ENCODE data around the gene SERPIND1.

DNA sequence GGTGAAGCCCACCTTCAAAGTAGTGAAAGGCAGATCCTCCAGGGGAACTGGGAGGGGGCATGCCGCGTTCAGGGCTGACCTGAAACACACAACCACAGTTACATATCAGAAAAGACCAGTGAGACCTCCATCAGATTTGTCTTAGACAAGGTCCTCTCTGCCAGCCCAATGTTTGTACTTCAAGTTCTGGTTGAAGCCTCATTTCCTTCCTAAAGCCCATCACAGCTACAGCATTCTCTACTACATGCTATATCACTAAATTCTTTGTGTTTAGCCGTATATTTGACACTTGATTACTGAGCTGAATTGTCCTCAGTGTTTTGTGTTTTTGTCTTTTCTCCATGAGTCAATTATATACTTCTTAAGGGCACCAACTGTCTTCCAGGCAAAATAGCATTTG, 44.6 kb downstream of the SERPIND1 start:
- TF ChIP-seq, protein P1, sequence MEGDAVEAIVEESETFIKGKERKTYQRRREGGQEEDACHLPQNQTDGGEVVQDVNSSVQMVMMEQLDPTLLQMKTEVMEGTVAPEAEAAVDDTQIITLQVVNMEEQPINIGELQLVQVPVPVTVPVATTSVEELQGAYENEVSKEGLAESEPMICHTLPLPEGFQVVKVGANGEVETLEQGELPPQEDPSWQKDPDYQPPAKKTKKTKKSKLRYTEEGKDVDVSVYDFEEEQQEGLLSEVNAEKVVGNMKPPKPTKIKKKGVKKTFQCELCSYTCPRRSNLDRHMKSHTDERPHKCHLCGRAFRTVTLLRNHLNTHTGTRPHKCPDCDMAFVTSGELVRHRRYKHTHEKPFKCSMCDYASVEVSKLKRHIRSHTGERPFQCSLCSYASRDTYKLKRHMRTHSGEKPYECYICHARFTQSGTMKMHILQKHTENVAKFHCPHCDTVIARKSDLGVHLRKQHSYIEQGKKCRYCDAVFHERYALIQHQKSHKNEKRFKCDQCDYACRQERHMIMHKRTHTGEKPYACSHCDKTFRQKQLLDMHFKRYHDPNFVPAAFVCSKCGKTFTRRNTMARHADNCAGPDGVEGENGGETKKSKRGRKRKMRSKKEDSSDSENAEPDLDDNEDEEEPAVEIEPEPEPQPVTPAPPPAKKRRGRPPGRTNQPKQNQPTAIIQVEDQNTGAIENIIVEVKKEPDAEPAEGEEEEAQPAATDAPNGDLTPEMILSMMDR (IDR thresholded peaks at IDR 0.05; ENCODE audit: insufficient read depth, low read depth, low read length): no peak
- TF ChIP-seq EZH2 (IDR thresholded peaks at IDR 0.05; ENCODE audit: insufficient read depth, low read length): no peak
